Renal pelvis (tissue), 4 donors: Measurements from ENCODE around the gene TAGLN2. TPM values are rescaled to one million over a fixed set of nuclear protein-coding genes. Genes with fewer than 3 reads are reported as not detected.
"Not testable (repeated sequence)": the region's sequence is repeated elsewhere in the genome, so short reads cannot be mapped to it uniquely, and the experiment has no call there.

Experiments
- DNase-seq: peaks from one replicate; pipeline ENCODE4 v3.0.0-alpha.2; 2013
- polyA plus RNA-seq, 3 donors: library from polyadenylated mRNA; unstranded; fragments of 120-200 nt; gene quantifications; one replicate each; pipeline ENCODE4 v1.2.1, GENCODE V29; 2013; ENCODE audit not compliant: insufficient read length in 3 of 3

Gene TAGLN2
- polyA plus RNA-seq, 3 donors, result 113 to 144 (median 131) TPM

- DNase-seq, result no peak
Observed at GRCh38 chr1:159908031-159908940, 17.0 kb downstream of the TAGLN2 start.

DNA sequence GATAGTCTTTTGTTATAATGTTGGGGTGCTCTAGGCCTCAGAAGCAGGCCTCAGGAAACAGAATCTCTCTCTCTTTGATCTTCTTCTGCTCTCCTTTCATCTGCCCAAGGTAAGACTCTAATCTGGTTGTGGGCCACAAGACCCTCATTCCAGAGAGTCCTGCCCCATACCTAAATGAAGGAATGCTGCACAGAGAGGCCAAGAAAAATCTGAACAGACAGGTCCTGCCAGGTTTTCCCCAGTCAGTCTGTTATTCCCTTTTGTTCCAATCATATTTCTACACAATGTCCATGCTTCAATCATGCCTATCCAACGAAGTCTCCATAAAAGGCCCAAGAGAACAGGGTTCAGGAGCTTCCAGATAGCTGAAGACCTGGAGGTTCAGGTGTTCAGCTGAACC is 18.3 kb downstream of the TAGLN2 start:
- DNase-seq, result no peak

GRCh38 chr1:159904036-159904435 is 21.3 kb downstream of the TAGLN2 start:
- not testable (repeated sequence) for DNase-seq

DNA sequence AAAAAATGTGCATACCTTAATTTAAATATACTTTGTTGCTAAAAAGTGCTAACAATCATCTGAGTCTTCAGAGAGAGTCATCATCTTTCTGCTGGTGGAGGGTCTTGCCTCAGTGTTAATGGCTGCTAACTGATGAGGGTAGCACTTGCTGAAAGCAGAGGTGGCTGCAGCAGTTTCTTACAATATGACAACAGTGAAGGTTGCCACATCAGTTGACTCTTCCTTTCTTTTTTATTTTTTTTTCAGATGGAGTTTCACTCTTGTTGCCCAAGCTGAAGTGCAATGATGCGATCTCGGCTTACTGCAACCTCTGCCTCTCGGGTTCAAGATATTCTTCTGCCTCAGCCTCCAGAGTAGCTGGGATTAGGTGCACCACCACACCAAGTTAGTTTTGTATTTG is 22.8 kb downstream of the TAGLN2 start:
- DNase-seq, result no peak

DNA sequence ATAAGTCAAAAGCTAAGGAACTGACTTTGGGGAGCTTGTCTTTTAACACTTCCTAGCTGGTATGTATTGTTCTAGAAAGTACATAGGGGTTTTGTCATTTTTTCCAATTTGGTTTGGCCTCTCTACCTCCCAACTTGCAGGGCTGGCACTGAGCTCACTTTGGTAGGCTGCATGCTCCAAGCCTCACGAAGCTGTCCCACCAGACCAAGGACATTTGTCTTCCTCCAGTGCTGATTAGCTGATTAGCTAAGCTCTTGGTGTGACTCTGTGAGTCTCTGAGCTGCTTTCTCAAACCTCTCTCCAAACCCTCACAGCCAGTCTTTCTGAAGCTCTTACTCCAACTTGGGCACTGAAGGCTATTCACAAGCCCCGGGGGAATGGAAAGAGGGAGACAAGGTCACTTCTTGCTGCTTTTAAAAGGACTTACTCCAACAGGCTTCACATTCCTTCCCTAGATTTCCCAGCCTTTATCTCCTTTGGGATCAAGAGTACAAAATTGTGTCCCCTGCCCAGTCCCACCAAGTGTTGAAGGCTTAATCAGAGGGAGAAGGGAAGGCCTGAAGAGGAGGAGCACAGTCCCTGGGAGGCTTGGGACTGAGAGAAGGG is 24.4 kb downstream of the TAGLN2 start:
- DNase-seq, result no peak

GRCh38 chr1:159900086-159900680 is 25.1 kb downstream of the TAGLN2 start, which contains the start of gene CFAP45:
Gene CFAP45, minus strand, starts transcription at chr1:159900165. Its CDS starts 67 bp downstream, at chr1:159900098.
- DNase-seq, result peak; percentile 87

DNA sequence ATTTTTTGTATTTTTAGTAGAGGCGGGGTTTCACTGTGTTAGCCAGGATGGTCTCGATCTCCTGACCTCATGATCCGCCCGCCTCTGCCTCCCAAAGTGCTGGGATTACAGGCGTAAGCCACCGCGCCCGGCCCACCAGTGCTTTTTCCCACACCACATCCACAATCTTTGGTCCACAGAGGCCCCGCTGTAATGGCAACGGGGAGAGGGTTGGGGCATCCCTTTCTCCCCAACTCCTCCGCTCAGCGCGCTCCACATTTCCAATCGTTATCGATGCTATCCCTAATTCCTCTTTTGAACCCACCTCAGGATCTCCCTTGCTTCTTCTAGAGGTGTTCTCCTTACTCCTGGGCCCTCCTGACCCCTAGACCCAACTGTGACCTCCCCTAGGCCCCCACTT is 25.7 kb downstream of the TAGLN2 start:
- DNase-seq, result not testable (repeated sequence)

GRCh38 chr1:159898527-159898926 is 26.8 kb downstream of the TAGLN2 start:
- no peak for DNase-seq

DNA sequence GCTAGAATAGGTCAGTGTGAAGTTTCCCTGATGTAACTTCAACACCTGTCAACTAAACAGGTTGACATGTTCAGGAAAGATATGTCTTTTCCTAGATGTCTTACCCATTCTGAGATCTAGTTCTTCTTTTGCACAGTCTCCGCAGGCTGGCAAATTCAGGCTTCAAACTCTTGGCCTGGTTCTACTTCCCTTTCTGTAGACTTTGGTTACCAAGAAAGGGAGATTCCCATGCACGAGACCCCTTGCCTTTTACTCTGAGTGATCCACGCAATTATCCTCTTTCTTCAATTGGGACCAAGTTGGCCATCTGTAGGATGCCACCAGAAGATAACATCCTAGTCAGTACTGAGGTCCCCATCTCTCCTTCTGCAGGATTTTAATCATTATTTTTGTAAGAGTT is 27.3 kb downstream of the TAGLN2 start:
- DNase-seq, result no peak

- DNase-seq, result no peak
Observed at GRCh38 chr1:159896546-159896930, 28.8 kb downstream of the TAGLN2 start.

- no peak for DNase-seq
Observed at GRCh38 chr1:159895836-159896545, 29.3 kb downstream of the TAGLN2 start.

- no peak for DNase-seq
Observed at GRCh38 chr1:159895286-159895685, 30.0 kb downstream of the TAGLN2 start.

DNA sequence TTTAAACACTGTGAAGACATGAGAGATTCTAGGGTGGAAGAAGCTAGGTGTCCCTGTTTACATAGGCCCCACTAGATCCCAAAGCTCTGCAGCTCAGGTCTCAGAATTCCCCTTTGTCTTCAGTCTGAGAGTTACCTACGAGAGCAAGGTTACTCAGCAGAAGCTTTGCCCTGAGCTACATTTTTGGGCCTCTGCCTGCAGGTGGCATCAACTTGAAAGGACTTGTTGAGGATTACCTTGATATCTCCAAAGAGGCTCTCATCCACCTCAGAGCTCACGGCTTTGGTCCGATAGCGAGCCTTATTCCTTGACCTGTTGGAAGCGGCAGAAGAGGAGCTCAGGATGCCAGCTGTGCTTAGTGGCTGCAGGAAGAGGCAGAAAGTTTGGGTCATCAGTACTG is 32.4 kb downstream of the TAGLN2 start:
- no peak for DNase-seq

GRCh38 chr1:159891275-159892157 is 33.8 kb downstream of the TAGLN2 start:
- DNase-seq, result peak; percentile 70

- DNase-seq, result no peak
Observed at GRCh38 chr1:159890390-159890789, 34.9 kb downstream of the TAGLN2 start.

DNA sequence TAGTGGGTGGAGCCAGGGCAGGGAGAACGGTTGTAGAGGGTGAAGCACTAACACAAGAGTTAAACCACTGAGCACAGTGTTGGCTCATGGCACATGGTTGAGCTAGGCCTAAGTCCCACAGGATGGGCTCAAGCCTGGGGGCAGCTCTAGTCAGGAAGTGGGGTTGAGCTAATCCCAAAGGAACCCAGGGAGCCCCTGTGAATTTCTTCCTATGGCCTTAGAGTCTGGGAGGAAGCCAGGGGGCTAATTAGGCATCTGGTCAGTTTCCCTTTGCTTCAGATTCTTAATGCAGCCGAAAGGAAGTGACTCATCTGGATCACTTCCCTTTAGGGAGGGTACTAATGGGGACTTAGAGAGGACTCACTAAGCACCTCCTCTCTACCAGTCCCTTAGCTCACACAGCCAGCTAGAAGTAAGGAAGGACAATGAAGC is 35.5 kb downstream of the TAGLN2 start:
- peak; percentile 30 for DNase-seq

GRCh38 chr1:159889202-159889601 is 36.1 kb downstream of the TAGLN2 start:
- DNase-seq, result no peak

- no peak for DNase-seq
Observed at GRCh38 chr1:159884296-159884695, 41.0 kb downstream of the TAGLN2 start.

GRCh38 chr1:159883134-159883533 is 42.2 kb downstream of the TAGLN2 start:
- no peak for DNase-seq

DNA sequence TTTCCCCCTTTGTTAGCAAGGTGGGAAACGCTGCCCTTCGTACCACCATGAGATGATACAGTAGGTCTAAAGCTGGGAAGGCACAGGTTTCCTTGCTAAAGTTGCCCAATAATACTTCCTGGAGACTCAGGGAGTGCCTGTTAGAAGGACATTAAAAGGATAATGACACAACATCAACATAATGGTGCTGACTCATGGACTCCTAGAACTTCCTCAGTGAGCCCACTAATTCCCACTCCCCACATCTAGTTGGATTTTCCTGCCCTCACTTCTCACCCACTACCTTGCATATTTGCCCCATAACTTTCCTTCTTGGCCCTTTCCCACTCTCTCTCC is 42.8 kb downstream of the TAGLN2 start:
- no peak for DNase-seq
